H9 (cell line): ENCODE measurements around the gene KLK2. TPM values are rescaled to one million over a fixed set of nuclear protein-coding genes. Genes with fewer than 3 reads are reported as not detected.

Experiments used
- DNase-seq: peaks from one replicate; pipeline ENCODE4 v3.0.0-alpha.2; 2017
- H2AFZ ChIP-seq: one replicate; pipeline ENCODE4 v1.6.1; 2013; ENCODE audit warnings: mild to moderate bottlenecking, low read length, control low read depth, moderate library complexity
- H2AK5ac ChIP-seq: 2 replicates; pipeline ENCODE4 v1.6.1; 2013; ENCODE audit warnings: low read length, control low read depth, mixed read lengths; ENCODE audit not compliant: insufficient read length
- H2BK120ac ChIP-seq: one replicate; pipeline ENCODE4 v1.6.1; 2013; ENCODE audit warnings: low read depth, mild to moderate bottlenecking, low read length, control low read depth, inconsistent platforms; ENCODE audit not compliant: poor library complexity, severe bottlenecking
- H2BK12ac ChIP-seq: 2 replicates; pipeline ENCODE4 v1.6.1; 2013; ENCODE audit warnings: low read length, control low read depth, mixed read lengths, low read depth; ENCODE audit not compliant: insufficient read length
- H2BK15ac ChIP-seq: 2 replicates; pipeline ENCODE4 v1.6.1; 2013; ENCODE audit warnings: low read depth, low read length, control low read depth
- H2BK20ac ChIP-seq: one replicate; pipeline ENCODE4 v1.6.1; 2013; ENCODE audit warnings: low read depth, mild to moderate bottlenecking, low read length, control low read depth, inconsistent platforms; ENCODE audit not compliant: poor library complexity, severe bottlenecking
- H2BK5ac ChIP-seq: 2 replicates; pipeline ENCODE4 v1.6.1; 2013; ENCODE audit warnings: low read length, control low read depth, mixed read lengths; ENCODE audit not compliant: insufficient read length
- H3K14ac ChIP-seq: 2 replicates; pipeline ENCODE4 v1.6.1; 2013; ENCODE audit warnings: low read length, control low read depth; ENCODE audit not compliant: insufficient read depth
- H3K18ac ChIP-seq: 2 replicates; pipeline ENCODE4 v1.6.1; 2013; ENCODE audit warnings: low read depth, mild to moderate bottlenecking, mixed read lengths, low read length, control low read depth; ENCODE audit not compliant: insufficient read length
- H3K23ac ChIP-seq: 2 replicates; pipeline ENCODE4 v1.6.1; 2013; ENCODE audit warnings: low read length, control low read depth, mixed read lengths, low read depth; ENCODE audit not compliant: insufficient read length
- H3K23me2 ChIP-seq: 2 replicates; pipeline ENCODE4 v1.6.1; 2013; ENCODE audit warnings: low read depth, mild to moderate bottlenecking, mixed read lengths, low read length, control low read depth; ENCODE audit not compliant: insufficient read length, poor library complexity, severe bottlenecking
- H3K27ac ChIP-seq: 2 replicates; pipeline ENCODE4 v1.5.1; 2013; ENCODE audit warnings: low read length, control low read depth, mixed read lengths, low read depth; ENCODE audit not compliant: insufficient read length
- H3K27me3 ChIP-seq: 2 replicates; pipeline ENCODE4 v1.6.1; 2013; ENCODE audit warnings: low read length, control low read depth, inconsistent platforms; ENCODE audit not compliant: insufficient read depth
- H3K4ac ChIP-seq: 2 replicates; pipeline ENCODE4 v1.6.1; 2013; ENCODE audit warnings: low read depth, mild to moderate bottlenecking, control low read depth, inconsistent platforms, low read length, moderate library complexity
- H3K4me1 ChIP-seq: 2 replicates; pipeline ENCODE4 v1.6.1; 2013; ENCODE audit warnings: low read length, control low read depth, inconsistent platforms; ENCODE audit not compliant: insufficient read depth
- H3K4me2 ChIP-seq: 2 replicates; pipeline ENCODE4 v1.6.1; 2013; ENCODE audit warnings: low read length, control low read depth, mixed read lengths; ENCODE audit not compliant: insufficient read length, insufficient read depth
- H3K56ac ChIP-seq: 2 replicates; pipeline ENCODE4 v1.6.1; 2013; ENCODE audit warnings: low read depth, mild to moderate bottlenecking, mixed read lengths, low read length, control low read depth; ENCODE audit not compliant: insufficient read length
- H3K79me1 ChIP-seq: 2 replicates; pipeline ENCODE4 v1.6.1; 2013; ENCODE audit warnings: low read depth, mild to moderate bottlenecking, moderate library complexity, low read length, control low read depth, inconsistent platforms; ENCODE audit not compliant: insufficient read depth, poor library complexity, severe bottlenecking
- H3K79me2 ChIP-seq: 2 replicates; pipeline ENCODE4 v1.6.1; 2013; ENCODE audit warnings: low read length, control low read depth, inconsistent platforms; ENCODE audit not compliant: insufficient read depth
- H3K9ac ChIP-seq: 2 replicates; pipeline ENCODE4 v1.6.1; 2013; ENCODE audit warnings: low read length, control low read depth, mixed read lengths; ENCODE audit not compliant: insufficient read length; ENCODE audit errors: extremely low read depth
- H3K9me3 ChIP-seq: one replicate; pipeline ENCODE4 v1.6.1; 2013; ENCODE audit warnings: low read depth, low read length, inconsistent platforms; ENCODE audit not compliant: control insufficient read depth
- H3T11ph ChIP-seq: one replicate; pipeline ENCODE4 v1.6.1; 2013; ENCODE audit warnings: mild to moderate bottlenecking, low read length, control low read depth, inconsistent platforms
- H4K20me1 ChIP-seq: one replicate; pipeline ENCODE4 v1.6.1; 2013; ENCODE audit not compliant: control insufficient read depth, insufficient read length, insufficient read depth
- H4K5ac ChIP-seq: 2 replicates; pipeline ENCODE4 v1.6.1; 2013; ENCODE audit warnings: low read depth, mild to moderate bottlenecking, mixed read lengths, low read length, control low read depth; ENCODE audit not compliant: insufficient read length
- H4K8ac ChIP-seq: replicated peaks from 2 replicates; pipeline ENCODE4 v1.6.1; 2013; ENCODE audit warnings: low read length, control low read depth, mixed read lengths, low read depth; ENCODE audit not compliant: insufficient read length
- H4K91ac ChIP-seq: 2 replicates; pipeline ENCODE4 v1.6.1; 2013; ENCODE audit warnings: low read depth, mild to moderate bottlenecking, moderate library complexity, mixed read lengths, low read length, control low read depth; ENCODE audit not compliant: insufficient read length
- H3K27ac Mint-ChIP-seq, 3 experiments: 2 replicates in 2 of 3; 3 replicates in 1 of 3; pipeline ENCODE4 v1.8.0; 2020 to 2021; ENCODE audit warnings: mixed read lengths in 3 of 3, mild to moderate bottlenecking in 1 of 3, moderate library complexity in 1 of 3
- H3K27me3 Mint-ChIP-seq: 2 replicates; pipeline ENCODE4 v1.8.0; 2021; ENCODE audit warnings: low read depth, mild to moderate bottlenecking, moderate library complexity, mixed read lengths
- H3K36me3 Mint-ChIP-seq, 3 experiments: 2 replicates in 2 of 3; 3 replicates in 1 of 3; pipeline ENCODE4 v1.8.0; 2020 to 2021; ENCODE audit warnings: low read depth in 3 of 3, mixed read lengths in 3 of 3; ENCODE audit not compliant: insufficient read depth in 1 of 3
- H3K4me1 Mint-ChIP-seq, 2 experiments: 2 replicates each; pipeline ENCODE4 v1.8.0; 2020; ENCODE audit warnings: mixed read lengths in 2 of 2
- H3K4me3 Mint-ChIP-seq, 2 experiments: 2 replicates in 1 of 2; 3 replicates in 1 of 2; pipeline ENCODE4 v1.8.0; 2020 to 2021; ENCODE audit warnings: mild to moderate bottlenecking in 2 of 2, mixed read lengths in 2 of 2, moderate library complexity in 1 of 2
- H3K9me3 Mint-ChIP-seq, 2 experiments: 2 replicates in 1 of 2; 3 replicates in 1 of 2; pipeline ENCODE4 v1.8.0; 2020; ENCODE audit warnings: mild to moderate bottlenecking in 2 of 2, mixed read lengths in 2 of 2, moderate library complexity in 1 of 2
- WGBS: extraction: QIAGEN DNeasy Blood & Tissue Kit; methylation state at CpG from one replicate; pipeline ENCODE4 v1.1.7; 2013; ENCODE audit warnings: missing lambda C conversion rate, low lambda C conversion rate, mixed read lengths; ENCODE audit not compliant: insufficient read length; ENCODE audit errors: extremely low coverage; 5-methylcytosine and 5-hydroxymethylcytosine counted together
- total RNA-seq: library from RNA; stranded (reverse); gene quantifications from 2 replicates; pipeline ENCODE4 v1.2.1, GENCODE V29; 2021
- TF ChIP-seq, protein P1 (sequence below): fragments of 200-600 bp; sonication (generic); conservative IDR thresholded peaks from 3 replicates; pipeline ENCODE4 v1.8.0; 2021; ENCODE audit warnings: antibody characterized with exemption, mild to moderate bottlenecking

The KLK2 gene
- total RNA-seq, 1 experiment from 2014 or later, result not detected

DNA sequence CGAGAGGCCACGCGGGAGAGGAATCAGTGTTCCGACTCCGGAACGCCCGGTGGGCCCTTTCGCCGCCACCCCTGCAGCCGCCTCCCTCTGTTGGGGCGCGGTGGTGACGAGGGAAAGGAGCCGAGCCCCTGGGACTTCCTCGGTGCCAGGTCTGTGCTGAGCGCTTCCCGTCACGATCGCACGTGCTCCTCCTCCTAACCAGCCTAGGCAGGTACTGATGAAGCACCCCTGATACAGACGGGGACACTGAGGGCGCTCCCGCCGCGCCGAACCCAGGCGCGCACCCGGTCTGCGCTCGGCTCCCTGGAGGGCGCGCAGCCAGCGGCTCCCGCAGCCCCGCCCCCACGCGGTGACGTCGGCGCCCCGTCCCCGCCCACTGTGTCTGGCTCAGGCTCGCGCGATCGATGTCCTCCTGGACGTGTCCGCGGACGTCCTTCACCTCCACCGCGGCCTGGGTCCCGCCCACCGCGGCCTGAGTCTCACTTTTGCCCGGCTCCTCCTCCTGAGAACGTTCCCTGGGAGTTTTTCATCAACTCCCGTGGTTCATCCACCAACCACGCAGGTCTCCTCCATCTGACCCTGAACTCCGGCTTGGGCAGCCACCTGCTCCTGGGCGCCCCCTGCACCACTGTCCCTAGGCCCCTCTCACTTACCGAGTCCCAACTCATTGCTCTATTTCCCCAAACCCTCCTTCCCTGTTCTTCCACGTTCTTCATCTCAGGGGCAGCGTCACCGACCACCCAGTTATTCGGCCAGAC, 37.3 kb upstream of the KLK2 start:
- no peak overlapping the region for H2BK12ac ChIP-seq
- H3K27me3 Mint-ChIP-seq, result peaks cover 76% of the 10 kb centered on the region
- H3T11ph ChIP-seq, result no peak overlapping the region
- no peaks in the 10 kb centered on the region for H3K4me1 ChIP-seq
- H3K27ac ChIP-seq, result no peak overlapping the region
- H3K9ac ChIP-seq, result peak overlapping the region; percentile 71
- peak overlapping the region; percentile 14 to 92 (median 55); a peak in 6 of 7 replicates for H3K27ac Mint-ChIP-seq
- no peaks in the 10 kb centered on the region for H3K36me3 Mint-ChIP-seq
- peak; percentile 81 for DNase-seq
- no peak overlapping the region for H4K8ac ChIP-seq
- WGBS, result no CpG with 5 or more reads among the region's 67 CpGs
- H2BK15ac ChIP-seq, result no peak overlapping the region
- peaks cover 2% of the 10 kb centered on the region; the same call in 1 of the 2 replicates for H3K27me3 ChIP-seq
- no peak overlapping the region for H2BK120ac ChIP-seq
- peaks cover 4% of the 10 kb centered on the region for H3K23me2 ChIP-seq
- no peaks in the 10 kb centered on the region for H3K79me1 ChIP-seq
- H3K18ac ChIP-seq, result peak overlapping the region; percentile 66
- H2AK5ac ChIP-seq, result no peak overlapping the region
- peak overlapping the region; percentile 67 for H3K4me2 ChIP-seq
- no peak overlapping the region for H3K56ac ChIP-seq
- peak overlapping the region; percentile 84; the same call in 1 of the 2 replicates for H3K14ac ChIP-seq
- H4K20me1 ChIP-seq, result no peaks in the 10 kb centered on the region
- H3K4me3 Mint-ChIP-seq, result peak overlapping the region; percentile 79 to 97
- H2AFZ ChIP-seq, result no peak overlapping the region
- H3K23ac ChIP-seq, result no peak overlapping the region
- no peaks in the 10 kb centered on the region for H3K79me2 ChIP-seq
- H2BK20ac ChIP-seq, result no peak overlapping the region
- H4K5ac ChIP-seq, result no peak overlapping the region
- TF ChIP-seq, protein P1, sequence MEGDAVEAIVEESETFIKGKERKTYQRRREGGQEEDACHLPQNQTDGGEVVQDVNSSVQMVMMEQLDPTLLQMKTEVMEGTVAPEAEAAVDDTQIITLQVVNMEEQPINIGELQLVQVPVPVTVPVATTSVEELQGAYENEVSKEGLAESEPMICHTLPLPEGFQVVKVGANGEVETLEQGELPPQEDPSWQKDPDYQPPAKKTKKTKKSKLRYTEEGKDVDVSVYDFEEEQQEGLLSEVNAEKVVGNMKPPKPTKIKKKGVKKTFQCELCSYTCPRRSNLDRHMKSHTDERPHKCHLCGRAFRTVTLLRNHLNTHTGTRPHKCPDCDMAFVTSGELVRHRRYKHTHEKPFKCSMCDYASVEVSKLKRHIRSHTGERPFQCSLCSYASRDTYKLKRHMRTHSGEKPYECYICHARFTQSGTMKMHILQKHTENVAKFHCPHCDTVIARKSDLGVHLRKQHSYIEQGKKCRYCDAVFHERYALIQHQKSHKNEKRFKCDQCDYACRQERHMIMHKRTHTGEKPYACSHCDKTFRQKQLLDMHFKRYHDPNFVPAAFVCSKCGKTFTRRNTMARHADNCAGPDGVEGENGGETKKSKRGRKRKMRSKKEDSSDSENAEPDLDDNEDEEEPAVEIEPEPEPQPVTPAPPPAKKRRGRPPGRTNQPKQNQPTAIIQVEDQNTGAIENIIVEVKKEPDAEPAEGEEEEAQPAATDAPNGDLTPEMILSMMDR, result peak; percentile 29; the same call in 2 of the 3 replicates
- peaks cover 13 to 26% of the 10 kb centered on the region in 2 experiments for H3K4me1 Mint-ChIP-seq
- H3K9me3 Mint-ChIP-seq, result no peaks in the 10 kb centered on the region; a peak in 3 of 5 replicates
- H3K4ac ChIP-seq, result no peak overlapping the region
- no peak overlapping the region for H4K91ac ChIP-seq
- H3K9me3 ChIP-seq, result no peaks in the 10 kb centered on the region
- no peak overlapping the region for H2BK5ac ChIP-seq
